ENCODE measurements around the gene WDR13. TPM values are rescaled to one million over a fixed set of nuclear protein-coding genes. Genes with fewer than 3 reads are reported as not detected.
"Not testable (repeated sequence)": the region's sequence is repeated elsewhere in the genome, so short reads cannot be mapped to it uniquely, and the experiment has no call there.

WDR13 gene
- total RNA-seq, result 100 to 1,000 TPM in 3 of 4 donors, 10 to 100 TPM in 1; 95.4 to 149 (median 126) TPM

DNA sequence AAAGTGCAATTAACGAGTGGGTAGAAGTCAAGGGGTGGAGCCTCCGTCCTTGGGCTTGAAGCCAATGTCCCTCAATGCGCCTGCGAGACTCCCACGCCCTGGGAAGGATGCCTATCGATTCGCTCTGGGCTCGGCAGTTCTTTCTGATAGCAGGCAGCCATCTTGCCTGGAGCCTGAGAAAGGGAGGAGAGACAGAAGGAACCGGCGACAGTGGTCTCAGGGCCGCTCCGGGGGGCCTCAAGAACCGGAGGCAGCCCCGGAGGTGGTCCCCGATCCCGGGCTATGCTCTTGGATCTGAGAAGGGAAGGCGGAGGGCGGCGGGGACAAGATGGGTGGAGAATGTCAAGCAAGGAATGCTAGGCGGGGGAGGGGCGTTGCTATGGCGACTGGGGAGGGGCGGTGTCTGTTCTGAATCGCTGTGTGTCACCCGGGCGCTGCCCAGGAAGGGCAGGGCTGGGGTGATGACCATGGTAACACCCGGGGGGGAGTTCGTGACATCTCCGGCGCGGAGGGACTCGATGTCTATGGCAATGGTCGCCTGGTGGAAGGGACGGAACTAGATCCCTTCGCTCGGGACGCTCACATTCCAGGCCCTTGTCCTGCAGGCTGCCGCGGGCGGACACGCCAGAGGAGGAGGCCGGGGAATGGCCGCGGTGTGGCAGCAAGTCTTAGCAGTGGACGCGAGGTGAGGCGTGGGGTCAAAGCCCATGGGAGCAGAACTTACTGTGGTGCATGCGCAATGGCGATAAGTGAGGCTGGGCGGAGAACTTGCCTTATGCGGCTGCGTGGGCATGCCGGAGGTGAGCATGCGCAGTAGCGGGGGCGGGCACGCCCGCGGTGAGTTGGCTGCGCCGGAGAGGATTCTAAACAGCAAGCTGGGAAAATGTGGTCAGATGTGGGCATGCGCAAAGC, at the start of gene WDR13:
Gene WDR13, plus strand, starts transcription at position 140 of the 912 bp plus-strand sequence. Its CDS starts 505 bp downstream, at position 645.
- peak; percentile 83 for DNase-seq (ENCODE audit: low spot score)
- ATAC-seq (ENCODE audit: low FRiP score), result peak; percentile 93
- TF ChIP-seq, protein P1, sequence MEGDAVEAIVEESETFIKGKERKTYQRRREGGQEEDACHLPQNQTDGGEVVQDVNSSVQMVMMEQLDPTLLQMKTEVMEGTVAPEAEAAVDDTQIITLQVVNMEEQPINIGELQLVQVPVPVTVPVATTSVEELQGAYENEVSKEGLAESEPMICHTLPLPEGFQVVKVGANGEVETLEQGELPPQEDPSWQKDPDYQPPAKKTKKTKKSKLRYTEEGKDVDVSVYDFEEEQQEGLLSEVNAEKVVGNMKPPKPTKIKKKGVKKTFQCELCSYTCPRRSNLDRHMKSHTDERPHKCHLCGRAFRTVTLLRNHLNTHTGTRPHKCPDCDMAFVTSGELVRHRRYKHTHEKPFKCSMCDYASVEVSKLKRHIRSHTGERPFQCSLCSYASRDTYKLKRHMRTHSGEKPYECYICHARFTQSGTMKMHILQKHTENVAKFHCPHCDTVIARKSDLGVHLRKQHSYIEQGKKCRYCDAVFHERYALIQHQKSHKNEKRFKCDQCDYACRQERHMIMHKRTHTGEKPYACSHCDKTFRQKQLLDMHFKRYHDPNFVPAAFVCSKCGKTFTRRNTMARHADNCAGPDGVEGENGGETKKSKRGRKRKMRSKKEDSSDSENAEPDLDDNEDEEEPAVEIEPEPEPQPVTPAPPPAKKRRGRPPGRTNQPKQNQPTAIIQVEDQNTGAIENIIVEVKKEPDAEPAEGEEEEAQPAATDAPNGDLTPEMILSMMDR (IDR thresholded peaks at IDR 0.05), result no peak

DNA sequence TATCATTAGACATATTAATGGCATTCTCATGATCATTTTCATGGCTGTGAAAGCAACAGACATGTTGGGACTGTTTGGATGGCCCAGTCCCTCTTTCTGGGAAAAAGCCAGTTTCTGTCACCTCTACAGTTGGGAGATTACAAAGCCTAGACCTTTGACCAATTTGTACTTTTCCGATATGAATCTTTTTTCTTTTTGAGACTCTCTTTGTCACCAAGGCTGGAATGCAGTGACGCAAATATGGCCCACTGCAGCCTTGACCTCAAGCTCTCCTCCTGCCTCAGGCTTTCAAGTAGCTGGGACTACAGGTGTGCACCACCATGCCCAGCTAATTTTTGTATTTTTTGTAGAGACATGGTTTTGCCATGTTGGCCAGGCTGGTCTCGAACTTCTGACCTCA, 48.4 kb upstream of the WDR13 start:
- DNase-seq (ENCODE audit: low spot score), result no peak
- ATAC-seq (ENCODE audit: low FRiP score), result no peak
- TF ChIP-seq, protein P1 (IDR thresholded peaks at IDR 0.05), result no peak

GRCh38 chrX:48555731-48556325, 41.5 kb upstream of the WDR13 start:
- not testable (repeated sequence) for ATAC-seq (ENCODE audit: low FRiP score); DNase-seq (ENCODE audit: low spot score)

GRCh38 chrX:48558271-48558670, 39.0 kb upstream of the WDR13 start:
- TF ChIP-seq, protein P1 (IDR thresholded peaks at IDR 0.05), result no peak
- DNase-seq (ENCODE audit: low spot score), result no peak
- ATAC-seq (ENCODE audit: low FRiP score), result peak; percentile 81

GRCh38 chrX:48559636-48560035, 37.7 kb upstream of the WDR13 start:
- DNase-seq (ENCODE audit: low spot score) (no peak), ATAC-seq (ENCODE audit: low FRiP score) (no peak)
- TF ChIP-seq, protein P1 (IDR thresholded peaks at IDR 0.05), result no peak

- ATAC-seq (ENCODE audit: low FRiP score), result no peak
- DNase-seq (ENCODE audit: low spot score), result no peak
Observed at GRCh38 chrX:48560056-48560455, 37.2 kb upstream of the WDR13 start.

DNA sequence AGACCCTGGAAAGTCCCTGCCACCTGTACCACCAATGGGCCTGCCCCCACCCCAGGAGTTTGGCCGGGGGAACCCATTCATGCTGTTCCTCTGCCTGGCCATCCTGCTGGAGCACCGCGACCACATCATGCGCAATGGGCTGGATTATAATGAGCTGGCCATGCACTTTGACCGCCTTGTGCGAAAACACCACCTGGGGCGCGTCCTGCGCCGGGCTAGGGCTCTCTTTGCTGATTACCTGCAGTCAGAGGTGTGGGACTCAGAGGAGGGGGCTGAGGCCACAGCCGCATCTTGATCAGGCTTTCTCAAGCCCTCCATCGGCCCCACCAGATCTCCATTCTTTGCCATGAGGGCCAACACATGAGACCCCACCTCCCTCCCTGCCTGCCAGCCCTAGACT, 36.6 kb upstream of the WDR13 start:
- no peak for ATAC-seq (ENCODE audit: low FRiP score)
- DNase-seq (ENCODE audit: low spot score), result no peak
- TF ChIP-seq, protein P1 (IDR thresholded peaks at IDR 0.05), result no peak

More at GRCh38 chrX:48560056-48560455, 37.2 kb upstream of the WDR13 start:
- TF ChIP-seq, protein P1 (IDR thresholded peaks at IDR 0.05), result no peak

Data from omental fat pad (tissue), 4 donors.